ENCODE measurements around the gene GAS2L3. TPM values are rescaled to one million over a fixed set of nuclear protein-coding genes. Genes with fewer than 3 reads are reported as not detected.
"Not testable (repeated sequence)": the region's sequence is repeated elsewhere in the genome, so short reads cannot be mapped to it uniquely, and the experiment has no call there.

The GAS2L3 gene
- total RNA-seq, 1 donor from 2014 or later: 10.0 TPM

- no peak for DNase-seq (ENCODE audit: low spot score)
Observed at GRCh38 chr12:100574187-100575074, 947 bp downstream of the GAS2L3 start.

- DNase-seq (ENCODE audit: low spot score): no peak
Observed at GRCh38 chr12:100576331-100577036, 3.0 kb downstream of the GAS2L3 start.

GRCh38 chr12:100578923-100579322 is 5.4 kb downstream of the GAS2L3 start:
- no peak for DNase-seq (ENCODE audit: low spot score)

- DNase-seq (ENCODE audit: low spot score): no peak
Observed at GRCh38 chr12:100579844-100580243, 6.4 kb downstream of the GAS2L3 start.

GRCh38 chr12:100584256-100584655 is 10.8 kb downstream of the GAS2L3 start:
- no peak for DNase-seq (ENCODE audit: low spot score)

GRCh38 chr12:100591979-100592378 is 18.5 kb downstream of the GAS2L3 start:
- no peak for DNase-seq (ENCODE audit: low spot score)

GRCh38 chr12:100593490-100593889 is 20.0 kb downstream of the GAS2L3 start:
- DNase-seq (ENCODE audit: low spot score): no peak

- no peak for DNase-seq (ENCODE audit: low spot score)
Observed at GRCh38 chr12:100601626-100602025, 28.1 kb downstream of the GAS2L3 start.

- DNase-seq (ENCODE audit: low spot score): not testable (repeated sequence)
Observed at GRCh38 chr12:100602997-100603396, 29.5 kb downstream of the GAS2L3 start.

GRCh38 chr12:100608776-100609175 is 35.3 kb downstream of the GAS2L3 start:
- no peak for DNase-seq (ENCODE audit: low spot score)

GRCh38 chr12:100610666-100611430 is 37.4 kb downstream of the GAS2L3 start:
- DNase-seq (ENCODE audit: low spot score): no peak

GRCh38 chr12:100612606-100613005 is 39.1 kb downstream of the GAS2L3 start:
- no peak for DNase-seq (ENCODE audit: low spot score)

GRCh38 chr12:100624571-100624970 is 51.1 kb downstream of the GAS2L3 start:
- DNase-seq (ENCODE audit: low spot score): no peak

- no peak for DNase-seq (ENCODE audit: low spot score)
Observed at GRCh38 chr12:100632445-100632892, 59.0 kb downstream of the GAS2L3 start.

- DNase-seq (ENCODE audit: low spot score): not testable (repeated sequence)
Observed at GRCh38 chr12:100633082-100633785, 59.8 kb downstream of the GAS2L3 start.

- DNase-seq (ENCODE audit: low spot score): no peak
Observed at GRCh38 chr12:100643246-100643645, 69.8 kb downstream of the GAS2L3 start.

GRCh38 chr12:100646896-100647295 is 73.4 kb downstream of the GAS2L3 start:
- no peak for DNase-seq (ENCODE audit: low spot score)

- no peak for DNase-seq (ENCODE audit: low spot score)
Observed at GRCh38 chr12:100651108-100651507, 77.6 kb downstream of the GAS2L3 start.

- no peak for DNase-seq (ENCODE audit: low spot score)
Observed at GRCh38 chr12:100651694-100652093, 78.2 kb downstream of the GAS2L3 start.

GRCh38 chr12:100652488-100652887 is 79.0 kb downstream of the GAS2L3 start:
- no peak for DNase-seq (ENCODE audit: low spot score)

- DNase-seq (ENCODE audit: low spot score): no peak
Observed at GRCh38 chr12:100656141-100656540, 82.7 kb downstream of the GAS2L3 start.

Measured in mesenteric fat pad (tissue), 1 donor.